Fibroblast of lung (primary cell): Measurements from ENCODE around the gene LPP.

Experiments
- CTCF ChIP-seq, 2 donors: IDR thresholded peaks in 1 of 2; conservative IDR thresholded peaks in 1 of 2; 1 replicate in 1 of 2; 2 replicates in 1 of 2; pipeline ENCODE4 v1.5.1; 2011 to 2012; ENCODE audit warnings: low read length in 2 of 2, control low read depth in 1 of 2, inconsistent platforms in 1 of 2, low read depth in 1 of 2, mild to moderate bottlenecking in 1 of 2
- EZH2 ChIP-seq: IDR thresholded peaks from 2 replicates; pipeline ENCODE4 v1.5.1; 2012; ENCODE audit warnings: low read length, control low read depth, mild to moderate bottlenecking; ENCODE audit errors: missing control alignments

GRCh38 chr3:188744166-188744565 lies 590.2 kb downstream of the LPP start:
- TF ChIP-seq CTCF (conservative IDR thresholded peaks at IDR 0.05 in 1 of 2, IDR thresholded peaks at IDR 0.05 in 1 of 2; ENCODE audit: low read depth in 1 of 2, low read length in 2 of 2): no peak
- TF ChIP-seq EZH2: no peak
